Liver (tissue), 3 donors: Measurements from ENCODE around the gene TMED1.

Experiments used
- EGR1 ChIP-seq, 2 donors: IDR thresholded peaks; 2 replicates each; pipeline ENCODE4 v1.6.1; 2016 to 2018; ENCODE audit warnings: antibody characterized with exemption in 2 of 2, low read depth in 2 of 2
- FOXA1 ChIP-seq: IDR thresholded peaks from 2 replicates; pipeline ENCODE4 v1.6.1; 2016; ENCODE audit warnings: antibody characterized with exemption
- JUND ChIP-seq, 2 donors: IDR thresholded peaks; 2 replicates each; pipeline ENCODE4 v1.6.1; 2016; ENCODE audit warnings: antibody characterized with exemption in 2 of 2
- NR2F2 ChIP-seq: IDR thresholded peaks from 2 replicates; pipeline ENCODE4 v1.6.1; 2016; ENCODE audit warnings: antibody characterized with exemption
- RAD21 ChIP-seq, 2 donors: IDR thresholded peaks; 2 replicates each; pipeline ENCODE4 v1.6.1; 2016; ENCODE audit warnings: antibody characterized with exemption in 2 of 2, mild to moderate bottlenecking in 2 of 2
- REST ChIP-seq: IDR thresholded peaks from 2 replicates; pipeline ENCODE4 v1.6.1; 2016; ENCODE audit warnings: antibody characterized with exemption, mild to moderate bottlenecking
- SP1 ChIP-seq: IDR thresholded peaks from 2 replicates; pipeline ENCODE4 v1.6.1; 2018; ENCODE audit warnings: antibody characterized with exemption, mild to moderate bottlenecking
- TAF1 ChIP-seq: conservative IDR thresholded peaks from 2 replicates; pipeline ENCODE4 v1.6.1; 2016; ENCODE audit warnings: antibody characterized with exemption, mild to moderate bottlenecking
- YY1 ChIP-seq: IDR thresholded peaks from 2 replicates; pipeline ENCODE4 v1.6.1; 2016; ENCODE audit warnings: antibody characterized with exemption, mild to moderate bottlenecking
- TF ChIP-seq, protein P1 (sequence below): fragments of 150-350 bp; IDR thresholded peaks from 2 replicates; pipeline ENCODE4 v1.5.1; 2017; ENCODE audit warnings: improper control_type of control experiment, low read depth, low read length; ENCODE audit not compliant: missing input control
- TF ChIP-seq, protein P2 (sequence below): IDR thresholded peaks from 2 replicates; pipeline ENCODE4 v1.6.1; 2016; ENCODE audit warnings: antibody characterized with exemption
- donor health status: healthy.
- donor health status: healthy.

GRCh38 chr19:10835089-10835753 is 791 bp downstream of the TMED1 start:
- TF ChIP-seq REST (no peak), SP1 (no peak), RAD21 (IDR thresholded peaks at IDR 0.05) (no peak), YY1 (no peak), FOXA1 (no peak), TAF1 (no peak), JUND (IDR thresholded peaks at IDR 0.05) (no peak), NR2F2 (no peak), EGR1 (IDR thresholded peaks at IDR 0.05; ENCODE audit: low read depth in 2 of 2) (peak; percentile 85 to 96)
- TF ChIP-seq, protein P1, sequence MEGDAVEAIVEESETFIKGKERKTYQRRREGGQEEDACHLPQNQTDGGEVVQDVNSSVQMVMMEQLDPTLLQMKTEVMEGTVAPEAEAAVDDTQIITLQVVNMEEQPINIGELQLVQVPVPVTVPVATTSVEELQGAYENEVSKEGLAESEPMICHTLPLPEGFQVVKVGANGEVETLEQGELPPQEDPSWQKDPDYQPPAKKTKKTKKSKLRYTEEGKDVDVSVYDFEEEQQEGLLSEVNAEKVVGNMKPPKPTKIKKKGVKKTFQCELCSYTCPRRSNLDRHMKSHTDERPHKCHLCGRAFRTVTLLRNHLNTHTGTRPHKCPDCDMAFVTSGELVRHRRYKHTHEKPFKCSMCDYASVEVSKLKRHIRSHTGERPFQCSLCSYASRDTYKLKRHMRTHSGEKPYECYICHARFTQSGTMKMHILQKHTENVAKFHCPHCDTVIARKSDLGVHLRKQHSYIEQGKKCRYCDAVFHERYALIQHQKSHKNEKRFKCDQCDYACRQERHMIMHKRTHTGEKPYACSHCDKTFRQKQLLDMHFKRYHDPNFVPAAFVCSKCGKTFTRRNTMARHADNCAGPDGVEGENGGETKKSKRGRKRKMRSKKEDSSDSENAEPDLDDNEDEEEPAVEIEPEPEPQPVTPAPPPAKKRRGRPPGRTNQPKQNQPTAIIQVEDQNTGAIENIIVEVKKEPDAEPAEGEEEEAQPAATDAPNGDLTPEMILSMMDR = no peak
- TF ChIP-seq, protein P2, sequence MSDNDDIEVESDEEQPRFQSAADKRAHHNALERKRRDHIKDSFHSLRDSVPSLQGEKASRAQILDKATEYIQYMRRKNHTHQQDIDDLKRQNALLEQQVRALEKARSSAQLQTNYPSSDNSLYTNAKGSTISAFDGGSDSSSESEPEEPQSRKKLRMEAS = no peak
